GM12878 (cell line): Measurements from ENCODE around the gene IGF2BP1. TPM values are rescaled to one million over a fixed set of nuclear protein-coding genes. Genes with fewer than 3 reads are reported as not detected.

ENCODE experiments used
- ATAC-seq: fragments of 200-7000 bp; cut with Tn5 transposase; 3 replicates; pipeline ENCODE4 v1.9.1; 2020; ENCODE audit warnings: mild to moderate bottlenecking, moderate library complexity
- BruUV-seq: library from RNA; stranded (reverse); fragments of 400-500 nt; replicated peaks from 2 replicates; lab custom pipeline; 2021; lab: Mats Ljungman, UMichigan
- CTCF ChIA-PET: fragments of 300-600 bp; sonication (Branson Sonifier 250); formaldehyde crosslinking; extraction: SDS; loops from one replicate; lab custom pipeline; 2021; ENCODE audit warnings: inconsistent platforms; lab: Yijun Ruan, JAX
- POLR2A ChIA-PET: fragments of 350-600 bp; formaldehyde crosslinking; extraction: SDS; loops from one replicate; lab custom pipeline; 2021; ENCODE audit warnings: inconsistent platforms; lab: Charles Lee
- RAD21 ChIA-PET: fragments of 300-600 bp; sonication (Branson Sonifier 250); formaldehyde crosslinking; loops from one replicate; lab custom pipeline; 2023; ENCODE audit warnings: antibody characterized with exemption; ENCODE audit not compliant: unreplicated experiment; lab: Charles Lee
- SMC1A ChIA-PET: fragments of 300-600 bp; sonication (Branson Sonifier 250); formaldehyde crosslinking; loops from one replicate; lab custom pipeline; 2023; ENCODE audit not compliant: unreplicated experiment, uncharacterized antibody; lab: Charles Lee
- DNase-seq: peaks from one replicate; pipeline ENCODE4 v3.0.0-alpha.2; 2011; ENCODE audit warnings: low read depth, low spot score
- FAIRE-seq: peaks from 3 replicates; lab custom pipeline; 2011; peaks lifted over from hg19 to GRCh38; lab: Jason Lieb, UNC
- H2AFZ ChIP-seq: 2 replicates; pipeline ENCODE4 v1.6.0; 2011; ENCODE audit warnings: low read depth, low read length, control low read depth; ENCODE audit not compliant: control insufficient read depth
- H3K27ac ChIP-seq: 2 replicates; pipeline ENCODE4 v1.5.1; 2011; ENCODE audit warnings: control low read depth; ENCODE audit not compliant: control insufficient read depth, insufficient read depth
- H3K27me3 ChIP-seq, 2 experiments: replicated peaks in 1 of 2; 2 replicates each; pipeline versions ENCODE4 v1.6.0 to v1.6.1; 2011; ENCODE audit warnings: low read length in 1 of 2; ENCODE audit not compliant: control insufficient read depth in 2 of 2, insufficient read depth in 2 of 2
- H3K36me3 ChIP-seq, 2 experiments: 2 replicates each; pipeline ENCODE4 v1.5.1; 2011; ENCODE audit warnings: low read length in 1 of 2; ENCODE audit not compliant: control insufficient read depth in 2 of 2, insufficient read depth in 2 of 2
- H3K4me1 ChIP-seq: 2 replicates; pipeline ENCODE4 v1.6.1; 2011; ENCODE audit warnings: mild to moderate bottlenecking, low read length, moderate library complexity, mixed read lengths; ENCODE audit not compliant: control insufficient read depth, insufficient read depth
- H3K4me2 ChIP-seq: 2 replicates; pipeline ENCODE4 v1.6.0; 2011; ENCODE audit warnings: control low read depth; ENCODE audit not compliant: control insufficient read depth, insufficient read depth
- H3K4me3 ChIP-seq: fragments of 200-600 bp; sonication (generic); 2 replicates; pipeline ENCODE4 v1.5.1; 2016
- H3K79me2 ChIP-seq: 2 replicates; pipeline ENCODE4 v1.6.0; 2011; ENCODE audit warnings: low read length; ENCODE audit not compliant: control insufficient read depth, insufficient read depth
- H3K9ac ChIP-seq: 2 replicates; pipeline ENCODE4 v1.8.0; 2011; ENCODE audit warnings: low read length, control low read depth, mixed read lengths; ENCODE audit not compliant: control insufficient read depth, insufficient read depth
- H3K9me3 ChIP-seq: replicated peaks from 3 replicates; pipeline ENCODE4 v1.5.1; 2011; ENCODE audit warnings: mild to moderate bottlenecking, low read length; ENCODE audit not compliant: control insufficient read depth, insufficient read depth
- H4K20me1 ChIP-seq: 2 replicates; pipeline ENCODE4 v1.6.0; 2011; ENCODE audit not compliant: control insufficient read depth, insufficient read depth
- ATF3 ChIP-seq: IDR thresholded peaks from 2 replicates; pipeline ENCODE4 v1.6.1; 2011; ENCODE audit warnings: low read depth, mild to moderate bottlenecking, low read length, moderate library complexity, borderline replicate concordance; ENCODE audit errors: extremely low read depth
- CBX3 ChIP-seq: fragments of 200-600 bp; sonication (generic); IDR thresholded peaks from 2 replicates; pipeline ENCODE4 v1.6.1; 2016; ENCODE audit warnings: low read depth, borderline replicate concordance
- HCFC1 ChIP-seq: fragments of 150-350 bp; IDR thresholded peaks from 2 replicates; pipeline ENCODE4 v1.6.1; 2014; ENCODE audit warnings: low read length
- IRF4 ChIP-seq: IDR thresholded peaks from 2 replicates; pipeline ENCODE4 v1.6.1; 2011; ENCODE audit warnings: low read depth, low read length
- MYC ChIP-seq: IDR thresholded peaks from 2 replicates; pipeline ENCODE4 v1.6.1; 2011; ENCODE audit warnings: mild to moderate bottlenecking, low read length, moderate library complexity, inconsistent platforms; ENCODE audit not compliant: insufficient read depth, insufficient replicate concordance, insufficient read length, severe bottlenecking
- PAX8 ChIP-seq: fragments of 450-650 bp; IDR thresholded peaks from 2 replicates; pipeline ENCODE4 v1.6.1; 2017; ENCODE audit warnings: mild to moderate bottlenecking, moderate library complexity
- RAD51 ChIP-seq: fragments of 450-650 bp; IDR thresholded peaks from 2 replicates; pipeline ENCODE4 v1.6.1; 2016; ENCODE audit warnings: moderate library complexity, mild to moderate bottlenecking, inconsistent platforms
- WGBS: methylation state at CpG from one replicate; pipeline ENCODE4 v1.1.6; 2016; ENCODE audit warnings: low lambda C conversion rate; ENCODE audit not compliant: insufficient replicate concordance, insufficient coverage; ENCODE audit errors: missing lambda C conversion rate; 5-methylcytosine and 5-hydroxymethylcytosine counted together
- in situ Hi-C: fragments of 300-500 bp; cut with MboI; formaldehyde crosslinking; loops from 9 replicates; pipeline ENCODE4 v1.14.3; 2018; ENCODE audit warnings: mixed read lengths
- intact Hi-C: fragments of 100-400 bp; cut with micrococcal nuclease; formaldehyde crosslinking; loops from one replicate; pipeline ENCODE4 v1.14.2; 2022; ENCODE audit not compliant: unreplicated experiment
- polyA plus RNA-seq, 11 experiments: library from polyadenylated mRNA; depleted of rRNA in 4 of 11; unstranded in 6 of 11; stranded (reverse) in 5 of 11; fragments of >200 nt; fragmentation: Nextera tagmentation in 4 of 11; fragmentation: Illumina TruSeq in 1 of 11; extraction: Ambion mirVana in 4 of 11; extraction: Trizol in 1 of 11; gene quantifications; 1 replicate in 1 of 11; 2 replicates in 10 of 11; pipeline versions ENCODE4 v1.2.1 to v1.2.3, GENCODE V29; 2011 to 2016; ENCODE audit warnings: inconsistent platforms in 2 of 11, missing spikeins in 2 of 11, low read depth in 1 of 11
- total RNA-seq, 4 experiments: library from RNA; depleted of rRNA in 3 of 4; stranded (reverse); fragments of >200 nt in 3 of 4; fragmentation: Illumina TruSeq in 1 of 4; extraction: Trizol in 1 of 4; gene quantifications; 2 replicates each; pipeline versions ENCODE4 v1.2.1 to v1.2.3, GENCODE V29; 2013 to 2021
- TF ChIP-seq, protein P1 (sequence below): IDR thresholded peaks from 2 replicates; pipeline ENCODE4 v1.6.1; 2011; ENCODE audit warnings: borderline replicate concordance, low read depth, mild to moderate bottlenecking, moderate library complexity, low read length; ENCODE audit not compliant: insufficient read depth, poor library complexity, severe bottlenecking
- TF ChIP-seq, protein P2 (sequence below): fragments of 450-650 bp; IDR thresholded peaks from 2 replicates; pipeline ENCODE4 v1.6.1; 2017; ENCODE audit warnings: mild to moderate bottlenecking

The IGF2BP1 gene
- total and polyA plus RNA-seq, 10 of the 15 experiments (the other 5 are each of a cell fraction or from before 2014, with no cell fraction given) = 0.04 to 2.4 (median 0.13) TPM; not detected in 1

- TF ChIP-seq HCFC1 (no peak), MYC (no peak), PAX8 (no peak), ATF3 (no peak)
Observed at GRCh38 chr17:48989100-48989499, 8.1 kb upstream of the IGF2BP1 start (continued).

DNA sequence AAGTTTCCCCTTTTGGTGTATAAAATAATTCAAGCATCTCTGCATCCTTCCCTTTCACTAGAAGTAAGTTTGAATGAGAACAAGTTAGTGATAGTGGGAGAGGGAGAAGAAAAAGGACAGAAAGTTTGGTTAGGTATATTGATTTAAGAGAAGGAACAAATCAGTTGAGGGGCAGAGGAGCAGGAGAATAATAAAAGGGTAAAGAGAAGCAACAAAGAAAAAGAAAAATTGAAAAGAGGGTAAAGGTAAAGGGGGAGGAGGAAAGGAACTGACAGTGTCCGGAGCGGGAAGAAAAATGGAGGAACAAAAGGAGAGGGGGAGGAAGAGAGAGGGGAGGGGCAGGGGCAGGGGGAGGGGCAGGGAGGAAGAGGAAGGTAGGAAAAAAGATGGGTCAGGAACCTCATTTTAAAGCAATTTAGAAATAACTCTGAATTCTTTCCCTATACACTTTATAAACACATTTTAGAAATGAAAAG is 6.3 kb upstream of the IGF2BP1 start:
- no peak overlapping the region for H3K4me2 ChIP-seq
- no peak overlapping the region for H3K9ac ChIP-seq
- ChIA-PET POLR2A (no interaction called here), RAD21 (no interaction called here), SMC1A (no interaction called here)
- H3K9me3 ChIP-seq = no peaks in the 10 kb centered on the region
- in situ Hi-C loops = no loop called here
- no peaks in the 10 kb centered on the region for H4K20me1 ChIP-seq
- no peak for DNase-seq
- peaks cover 0 to 3% of the 10 kb centered on the region in 2 experiments; a peak in 3 of 4 replicates for H3K27me3 ChIP-seq
- no peak for ATAC-seq
- no peaks in the 10 kb centered on the region for H3K36me3 ChIP-seq
- no peak overlapping the region for H2AFZ ChIP-seq
- BruUV-seq = no TSS peak
- intact Hi-C loops = no loop called here
- H3K79me2 ChIP-seq = no peaks in the 10 kb centered on the region
- TF ChIP-seq, protein P1, sequence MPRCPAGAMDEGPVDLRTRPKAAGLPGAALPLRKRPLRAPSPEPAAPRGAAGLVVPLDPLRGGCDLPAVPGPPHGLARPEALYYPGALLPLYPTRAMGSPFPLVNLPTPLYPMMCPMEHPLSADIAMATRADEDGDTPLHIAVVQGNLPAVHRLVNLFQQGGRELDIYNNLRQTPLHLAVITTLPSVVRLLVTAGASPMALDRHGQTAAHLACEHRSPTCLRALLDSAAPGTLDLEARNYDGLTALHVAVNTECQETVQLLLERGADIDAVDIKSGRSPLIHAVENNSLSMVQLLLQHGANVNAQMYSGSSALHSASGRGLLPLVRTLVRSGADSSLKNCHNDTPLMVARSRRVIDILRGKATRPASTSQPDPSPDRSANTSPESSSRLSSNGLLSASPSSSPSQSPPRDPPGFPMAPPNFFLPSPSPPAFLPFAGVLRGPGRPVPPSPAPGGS = no peak
- TF ChIP-seq, protein P2, sequence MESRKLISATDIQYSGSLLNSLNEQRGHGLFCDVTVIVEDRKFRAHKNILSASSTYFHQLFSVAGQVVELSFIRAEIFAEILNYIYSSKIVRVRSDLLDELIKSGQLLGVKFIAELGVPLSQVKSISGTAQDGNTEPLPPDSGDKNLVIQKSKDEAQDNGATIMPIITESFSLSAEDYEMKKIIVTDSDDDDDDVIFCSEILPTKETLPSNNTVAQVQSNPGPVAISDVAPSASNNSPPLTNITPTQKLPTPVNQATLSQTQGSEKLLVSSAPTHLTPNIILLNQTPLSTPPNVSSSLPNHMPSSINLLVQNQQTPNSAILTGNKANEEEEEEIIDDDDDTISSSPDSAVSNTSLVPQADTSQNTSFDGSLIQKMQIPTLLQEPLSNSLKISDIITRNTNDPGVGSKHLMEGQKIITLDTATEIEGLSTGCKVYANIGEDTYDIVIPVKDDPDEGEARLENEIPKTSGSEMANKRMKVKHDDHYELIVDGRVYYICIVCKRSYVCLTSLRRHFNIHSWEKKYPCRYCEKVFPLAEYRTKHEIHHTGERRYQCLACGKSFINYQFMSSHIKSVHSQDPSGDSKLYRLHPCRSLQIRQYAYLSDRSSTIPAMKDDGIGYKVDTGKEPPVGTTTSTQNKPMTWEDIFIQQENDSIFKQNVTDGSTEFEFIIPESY = no peak
- TF ChIP-seq IRF4 = no peak
- TF ChIP-seq CBX3 = no peak
- TF ChIP-seq RAD51 = no peak
- TF ChIP-seq, all 136 proteins: peak for 0
- FAIRE-seq = no peak
- Histone ChIP-seq H3K4me3 (no peak overlapping the region), H3K4me1 (no peaks in the 10 kb centered on the region), H3K27ac (no peak overlapping the region)
- no CpG with 5 or more reads among the region's 2 CpGs for WGBS
- CTCF ChIA-PET = interaction anchor here (1.2 kb wide), 1 partner anchor 42 kb away, joined by 5 read pairs; no protein-coding TSS in a partner anchor
